ENCODE measurements around the gene CHID1.

DNA sequence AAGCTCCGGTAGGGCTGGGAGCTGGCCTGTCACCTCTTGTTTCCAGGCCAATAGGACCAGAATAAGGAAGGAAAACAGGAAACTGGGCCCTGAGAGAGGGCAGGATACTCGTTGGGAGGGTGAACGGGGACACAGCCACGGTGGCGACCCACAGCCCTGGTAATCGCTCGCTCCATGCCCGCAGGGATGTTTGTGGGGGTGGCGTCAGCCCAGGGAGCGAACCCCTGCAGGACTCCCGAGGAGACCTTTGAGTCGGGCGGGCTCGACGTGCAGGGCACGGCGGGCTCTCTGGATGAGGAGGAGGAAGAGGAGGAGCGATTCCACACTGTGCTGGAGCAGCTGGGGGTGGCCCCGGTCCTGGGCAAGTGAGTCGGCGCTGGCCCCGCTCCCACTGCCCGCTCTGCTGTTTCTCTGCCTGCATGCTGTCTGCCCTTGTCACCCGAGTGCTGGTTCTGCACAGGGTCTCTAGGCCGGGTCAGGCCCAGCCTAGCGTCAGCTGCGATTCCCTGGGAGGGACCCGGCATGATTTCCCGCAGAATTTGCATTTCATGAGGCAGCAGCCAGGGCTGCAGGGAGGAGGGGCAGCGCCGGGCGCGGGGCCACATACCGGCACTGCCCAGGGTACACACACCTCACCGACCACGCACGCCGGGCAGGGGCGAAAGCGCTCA lies 81.3 kb downstream of the CHID1 start:
- no peak for TF ChIP-seq CTCF (IDR thresholded peaks at IDR 0.05)
- TF ChIP-seq POLR2A (IDR thresholded peaks at IDR 0.05): no peak
